Thyroid gland (tissue), 4 donors: Measurements from ENCODE around the gene PIGM.

Source experiments
- POLR2A ChIP-seq, 2 donors: fragments of 450-650 bp; IDR thresholded peaks; one replicate each; pipeline ENCODE4 v1.6.1; 2017; ENCODE audit warnings: antibody characterized with exemption in 2 of 2, mild to moderate bottlenecking in 2 of 2, moderate library complexity in 1 of 2
- TF ChIP-seq, protein P1 (sequence below), 6 experiments: fragments of 200-600 bp in 3 of 6; fragments of 450-650 bp in 3 of 6; sonication (generic) in 3 of 6; IDR thresholded peaks; one replicate each; pipeline ENCODE4 v1.5.1; 2016 to 2019; ENCODE audit warnings: antibody characterized with exemption in 6 of 6, mild to moderate bottlenecking in 2 of 6, inconsistent platforms in 1 of 6, moderate library complexity in 1 of 6

- TF ChIP-seq POLR2A (IDR thresholded peaks at IDR 0.05), result no peak
- TF ChIP-seq, protein P1, sequence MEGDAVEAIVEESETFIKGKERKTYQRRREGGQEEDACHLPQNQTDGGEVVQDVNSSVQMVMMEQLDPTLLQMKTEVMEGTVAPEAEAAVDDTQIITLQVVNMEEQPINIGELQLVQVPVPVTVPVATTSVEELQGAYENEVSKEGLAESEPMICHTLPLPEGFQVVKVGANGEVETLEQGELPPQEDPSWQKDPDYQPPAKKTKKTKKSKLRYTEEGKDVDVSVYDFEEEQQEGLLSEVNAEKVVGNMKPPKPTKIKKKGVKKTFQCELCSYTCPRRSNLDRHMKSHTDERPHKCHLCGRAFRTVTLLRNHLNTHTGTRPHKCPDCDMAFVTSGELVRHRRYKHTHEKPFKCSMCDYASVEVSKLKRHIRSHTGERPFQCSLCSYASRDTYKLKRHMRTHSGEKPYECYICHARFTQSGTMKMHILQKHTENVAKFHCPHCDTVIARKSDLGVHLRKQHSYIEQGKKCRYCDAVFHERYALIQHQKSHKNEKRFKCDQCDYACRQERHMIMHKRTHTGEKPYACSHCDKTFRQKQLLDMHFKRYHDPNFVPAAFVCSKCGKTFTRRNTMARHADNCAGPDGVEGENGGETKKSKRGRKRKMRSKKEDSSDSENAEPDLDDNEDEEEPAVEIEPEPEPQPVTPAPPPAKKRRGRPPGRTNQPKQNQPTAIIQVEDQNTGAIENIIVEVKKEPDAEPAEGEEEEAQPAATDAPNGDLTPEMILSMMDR (IDR thresholded peaks at IDR 0.05), result no peak
Measured at GRCh38 chr1:160063176-160063575, 31.4 kb upstream of the PIGM start.
